Body of pancreas (tissue), 4 donors: ENCODE measurements around the gene NME2.

Experiments
- POLR2A ChIP-seq, 3 donors: fragments of 450-650 bp; IDR thresholded peaks; one replicate each; pipeline ENCODE4 v1.6.1; 2016; ENCODE audit warnings: antibody characterized with exemption in 3 of 3, mild to moderate bottlenecking in 2 of 3
- TF ChIP-seq, protein P1 (sequence below), 7 experiments: fragments of 450-650 bp in 4 of 7; fragments of 200-600 bp in 3 of 7; sonication (generic) in 3 of 7; IDR thresholded peaks; one replicate each; pipeline ENCODE4 v1.5.1; 2016 to 2019; ENCODE audit warnings: antibody characterized with exemption in 7 of 7

DNA sequence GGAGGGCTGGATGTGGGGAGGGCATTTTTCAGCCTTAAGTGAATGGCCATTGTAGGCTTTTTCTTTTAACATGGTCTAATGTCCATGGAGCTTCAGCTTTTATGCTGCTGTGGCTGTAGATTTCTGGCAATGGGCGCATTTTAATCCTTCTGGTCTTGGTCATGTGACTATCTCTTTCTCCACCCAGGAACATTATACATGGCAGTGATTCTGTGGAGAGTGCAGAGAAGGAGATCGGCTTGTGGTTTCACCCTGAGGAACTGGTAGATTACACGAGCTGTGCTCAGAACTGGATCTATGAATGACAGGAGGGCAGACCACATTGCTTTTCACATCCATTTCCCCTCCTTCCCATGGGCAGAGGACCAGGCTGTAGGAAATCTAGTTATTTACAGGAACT is 4.7 kb upstream of the NME2 start:
- TF ChIP-seq, protein P1, sequence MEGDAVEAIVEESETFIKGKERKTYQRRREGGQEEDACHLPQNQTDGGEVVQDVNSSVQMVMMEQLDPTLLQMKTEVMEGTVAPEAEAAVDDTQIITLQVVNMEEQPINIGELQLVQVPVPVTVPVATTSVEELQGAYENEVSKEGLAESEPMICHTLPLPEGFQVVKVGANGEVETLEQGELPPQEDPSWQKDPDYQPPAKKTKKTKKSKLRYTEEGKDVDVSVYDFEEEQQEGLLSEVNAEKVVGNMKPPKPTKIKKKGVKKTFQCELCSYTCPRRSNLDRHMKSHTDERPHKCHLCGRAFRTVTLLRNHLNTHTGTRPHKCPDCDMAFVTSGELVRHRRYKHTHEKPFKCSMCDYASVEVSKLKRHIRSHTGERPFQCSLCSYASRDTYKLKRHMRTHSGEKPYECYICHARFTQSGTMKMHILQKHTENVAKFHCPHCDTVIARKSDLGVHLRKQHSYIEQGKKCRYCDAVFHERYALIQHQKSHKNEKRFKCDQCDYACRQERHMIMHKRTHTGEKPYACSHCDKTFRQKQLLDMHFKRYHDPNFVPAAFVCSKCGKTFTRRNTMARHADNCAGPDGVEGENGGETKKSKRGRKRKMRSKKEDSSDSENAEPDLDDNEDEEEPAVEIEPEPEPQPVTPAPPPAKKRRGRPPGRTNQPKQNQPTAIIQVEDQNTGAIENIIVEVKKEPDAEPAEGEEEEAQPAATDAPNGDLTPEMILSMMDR (IDR thresholded peaks at IDR 0.05) = no peak
- no peak for TF ChIP-seq POLR2A (IDR thresholded peaks at IDR 0.05)
